Measurements from ENCODE around the gene KRT77. TPM values are rescaled to one million over a fixed set of nuclear protein-coding genes. Genes with fewer than 3 reads are reported as not detected.

KRT77 gene
- total RNA-seq, 6 experiments from 2014 or later = not detected

DNA sequence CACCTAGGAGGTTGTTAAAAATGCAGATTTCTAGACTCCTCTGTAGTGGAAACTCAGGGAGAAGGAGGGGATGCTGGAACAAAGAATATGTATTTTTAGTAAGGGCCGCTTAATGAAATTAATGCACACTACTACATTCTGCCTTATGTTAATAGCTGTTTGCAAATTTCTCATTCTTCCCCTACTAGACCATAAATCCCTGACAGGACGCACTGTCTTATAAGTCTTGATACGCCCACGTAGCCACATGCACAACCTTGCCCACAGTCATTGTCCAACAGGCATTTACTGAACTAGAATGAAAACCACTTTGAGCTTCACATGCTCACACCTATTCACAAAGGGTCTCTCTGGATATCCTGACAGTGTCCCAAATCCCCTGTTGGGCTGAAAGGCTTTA is 61.9 kb downstream of the KRT77 start:
- 59% methylated on average over 4 of the region's 4 CpGs for WGBS (ENCODE audit: insufficient coverage, low coverage, low lambda C conversion rate, missing lambda C conversion rate)
- Histone ChIP-seq H3K27me3 (no peaks in the 10 kb centered on the region), H3K4me3 (no peak overlapping the region), H3K27ac (no peak overlapping the region), H3K36me3 (no peaks in the 10 kb centered on the region), H3K9me3 (no peaks in the 10 kb centered on the region), H3K4me1 (no peaks in the 10 kb centered on the region)
- DNase-seq (no peak), ATAC-seq (no peak)
- TF ChIP-seq POLR2A (IDR thresholded peaks at IDR 0.05) = no peak
- TF ChIP-seq, protein P1, sequence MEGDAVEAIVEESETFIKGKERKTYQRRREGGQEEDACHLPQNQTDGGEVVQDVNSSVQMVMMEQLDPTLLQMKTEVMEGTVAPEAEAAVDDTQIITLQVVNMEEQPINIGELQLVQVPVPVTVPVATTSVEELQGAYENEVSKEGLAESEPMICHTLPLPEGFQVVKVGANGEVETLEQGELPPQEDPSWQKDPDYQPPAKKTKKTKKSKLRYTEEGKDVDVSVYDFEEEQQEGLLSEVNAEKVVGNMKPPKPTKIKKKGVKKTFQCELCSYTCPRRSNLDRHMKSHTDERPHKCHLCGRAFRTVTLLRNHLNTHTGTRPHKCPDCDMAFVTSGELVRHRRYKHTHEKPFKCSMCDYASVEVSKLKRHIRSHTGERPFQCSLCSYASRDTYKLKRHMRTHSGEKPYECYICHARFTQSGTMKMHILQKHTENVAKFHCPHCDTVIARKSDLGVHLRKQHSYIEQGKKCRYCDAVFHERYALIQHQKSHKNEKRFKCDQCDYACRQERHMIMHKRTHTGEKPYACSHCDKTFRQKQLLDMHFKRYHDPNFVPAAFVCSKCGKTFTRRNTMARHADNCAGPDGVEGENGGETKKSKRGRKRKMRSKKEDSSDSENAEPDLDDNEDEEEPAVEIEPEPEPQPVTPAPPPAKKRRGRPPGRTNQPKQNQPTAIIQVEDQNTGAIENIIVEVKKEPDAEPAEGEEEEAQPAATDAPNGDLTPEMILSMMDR (IDR thresholded peaks at IDR 0.05) = no peak
- intact Hi-C loops (cut with DNase I) = no loop called here

Other genes starting within 250 kb of the KRT77 start
- under 1 TPM in 1 of 6 experiments, not detected in 5; 0.15 TPM for gene KRT6C, start 229.7 kb downstream of the KRT77 start, total RNA-seq
- 1 to 10 TPM in 1 of 6 experiments, not detected in 5; 1.2 TPM for gene KRT6A, start 210.3 kb downstream of the KRT77 start, total RNA-seq
- gene KRT5, start 183.1 kb downstream of the KRT77 start, total RNA-seq = under 1 TPM in 1 of 6 experiments, not detected in 5; 0.66 TPM
- gene KRT71, start 150.4 kb downstream of the KRT77 start, total RNA-seq = not detected
- not detected for gene KRT74, start 129.7 kb downstream of the KRT77 start, total RNA-seq
- gene KRT72, start 102.1 kb downstream of the KRT77 start, total RNA-seq = not detected
- not detected for gene KRT73, start 85.0 kb downstream of the KRT77 start, total RNA-seq
- gene KRT2, start 51.3 kb downstream of the KRT77 start, total RNA-seq = not detected
- gene KRT1, start 23.1 kb downstream of the KRT77 start, total RNA-seq = not detected
- gene KRT76, start 73.8 kb upstream of the KRT77 start, total RNA-seq = not detected
- gene KRT3, start 92.6 kb upstream of the KRT77 start, total RNA-seq = not detected
- gene KRT4, start 110.6 kb upstream of the KRT77 start, total RNA-seq = not detected
- gene KRT79, start 130.8 kb upstream of the KRT77 start, total RNA-seq = not detected
- gene KRT78, start 145.5 kb upstream of the KRT77 start, total RNA-seq = not detected
- gene KRT8, start 201.6 kb upstream of the KRT77 start, total RNA-seq = 1,000 to 10,000 TPM in 1 of 6 experiments, 100 to 1,000 TPM in 5; 149 to 1,003 (median 436) TPM
- gene KRT18, start 245.6 kb upstream of the KRT77 start, total RNA-seq = 1,000 to 10,000 TPM in 2 of 6 experiments, 100 to 1,000 TPM in 4; 148 to 1,377 (median 478) TPM